ENCODE measurements around the gene L3MBTL1.
A peak's percentile ranks its signal among the peaks of the same experiment; 100 is the strongest.

Gene L3MBTL1

DNA sequence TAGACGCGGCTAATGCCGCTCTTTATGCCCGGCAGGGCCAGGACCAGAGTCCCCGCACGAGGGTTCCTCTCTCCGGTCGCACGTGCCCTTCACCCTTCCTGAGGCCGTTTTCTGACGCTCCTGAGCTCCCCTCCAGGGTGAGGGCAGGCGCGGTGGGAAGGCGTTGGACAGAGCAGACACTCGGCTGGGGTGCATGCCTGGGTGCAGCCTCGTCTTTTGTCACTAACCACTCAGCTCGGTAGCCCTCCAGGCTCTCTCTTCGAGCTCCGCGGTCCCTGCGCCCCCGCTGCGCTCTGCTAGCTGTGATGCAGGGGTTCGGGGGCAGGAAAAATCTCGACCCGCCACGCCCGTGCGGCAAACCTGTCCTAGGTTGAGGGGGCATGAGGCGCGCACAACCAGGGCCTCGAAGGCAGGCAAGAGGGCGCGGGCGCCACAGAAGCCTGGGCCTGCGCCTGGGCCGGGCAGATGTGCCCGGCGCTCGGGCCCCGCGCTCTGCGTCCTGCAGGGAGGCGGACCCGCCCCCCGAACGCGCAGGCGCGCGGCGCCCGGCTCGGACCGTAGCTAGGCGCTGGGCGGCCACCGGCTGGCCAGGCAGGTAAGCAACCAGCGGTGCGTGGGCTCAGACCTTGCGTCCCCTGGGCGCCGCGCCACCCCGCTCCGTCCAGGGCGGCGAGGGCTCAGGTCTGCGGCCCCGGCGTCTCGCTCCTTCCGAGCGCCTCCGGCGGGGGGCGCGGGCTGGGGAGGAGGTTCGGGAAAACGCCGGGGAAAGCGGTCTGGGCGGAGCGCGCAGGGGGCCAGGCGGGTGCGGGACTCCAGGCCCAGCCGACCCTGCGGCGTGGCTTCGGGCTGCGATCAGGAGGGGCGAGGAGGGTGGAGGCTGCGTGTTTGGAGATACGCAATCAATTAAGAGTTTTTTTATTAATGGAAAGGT lies at the start of gene L3MBTL1:
Gene L3MBTL1 (plus strand): TSS at position 548 of the 931 bp plus-strand sequence. CDS start 5,807 bp downstream, outside the sequence.
- TF ChIP-seq, protein P1, sequence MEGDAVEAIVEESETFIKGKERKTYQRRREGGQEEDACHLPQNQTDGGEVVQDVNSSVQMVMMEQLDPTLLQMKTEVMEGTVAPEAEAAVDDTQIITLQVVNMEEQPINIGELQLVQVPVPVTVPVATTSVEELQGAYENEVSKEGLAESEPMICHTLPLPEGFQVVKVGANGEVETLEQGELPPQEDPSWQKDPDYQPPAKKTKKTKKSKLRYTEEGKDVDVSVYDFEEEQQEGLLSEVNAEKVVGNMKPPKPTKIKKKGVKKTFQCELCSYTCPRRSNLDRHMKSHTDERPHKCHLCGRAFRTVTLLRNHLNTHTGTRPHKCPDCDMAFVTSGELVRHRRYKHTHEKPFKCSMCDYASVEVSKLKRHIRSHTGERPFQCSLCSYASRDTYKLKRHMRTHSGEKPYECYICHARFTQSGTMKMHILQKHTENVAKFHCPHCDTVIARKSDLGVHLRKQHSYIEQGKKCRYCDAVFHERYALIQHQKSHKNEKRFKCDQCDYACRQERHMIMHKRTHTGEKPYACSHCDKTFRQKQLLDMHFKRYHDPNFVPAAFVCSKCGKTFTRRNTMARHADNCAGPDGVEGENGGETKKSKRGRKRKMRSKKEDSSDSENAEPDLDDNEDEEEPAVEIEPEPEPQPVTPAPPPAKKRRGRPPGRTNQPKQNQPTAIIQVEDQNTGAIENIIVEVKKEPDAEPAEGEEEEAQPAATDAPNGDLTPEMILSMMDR (IDR thresholded peaks at IDR 0.05; ENCODE audit: low read depth, low read length, missing control alignments), result no peak
- DNase-seq (ENCODE audit: extremely low read depth, low read depth), result no peak
- H3K4me3 ChIP-seq (replicated peaks; ENCODE audit: low read depth, low read length), result peak within 1 kb of the TSS; percentile 55

DNA sequence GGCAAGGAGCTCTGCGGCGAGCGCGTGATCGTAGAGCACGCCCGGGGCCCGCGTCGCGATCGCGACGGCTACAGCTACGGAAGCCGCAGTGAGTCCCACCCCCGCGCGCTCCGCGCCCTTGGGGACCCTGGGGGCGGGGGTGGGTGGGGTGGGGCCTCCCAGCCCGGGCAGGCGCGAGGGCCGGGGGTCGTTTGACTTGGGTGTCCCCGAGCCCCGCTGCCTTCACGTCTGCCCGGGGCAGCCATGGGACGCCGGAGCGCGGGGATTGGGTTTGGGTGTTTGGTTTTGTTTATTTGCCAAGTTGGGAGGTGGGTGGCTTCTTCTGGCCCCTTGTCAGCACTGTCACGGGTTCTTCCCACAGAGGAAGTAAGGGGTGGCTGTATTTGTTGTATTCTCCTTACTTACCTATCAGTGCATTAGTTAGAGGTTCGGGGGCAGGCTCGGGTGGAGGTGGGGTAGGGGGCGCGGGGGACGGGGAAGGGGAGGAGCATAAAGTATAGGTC lies 49.0 kb upstream of the L3MBTL1 start:
- H3K4me3 ChIP-seq (replicated peaks; ENCODE audit: low read depth, low read length), result peak overlapping the region; percentile 81
- DNase-seq (ENCODE audit: extremely low read depth, low read depth), result no peak
- TF ChIP-seq, protein P1 (IDR thresholded peaks at IDR 0.05; ENCODE audit: low read depth, low read length, missing control alignments), result no peak

DNA sequence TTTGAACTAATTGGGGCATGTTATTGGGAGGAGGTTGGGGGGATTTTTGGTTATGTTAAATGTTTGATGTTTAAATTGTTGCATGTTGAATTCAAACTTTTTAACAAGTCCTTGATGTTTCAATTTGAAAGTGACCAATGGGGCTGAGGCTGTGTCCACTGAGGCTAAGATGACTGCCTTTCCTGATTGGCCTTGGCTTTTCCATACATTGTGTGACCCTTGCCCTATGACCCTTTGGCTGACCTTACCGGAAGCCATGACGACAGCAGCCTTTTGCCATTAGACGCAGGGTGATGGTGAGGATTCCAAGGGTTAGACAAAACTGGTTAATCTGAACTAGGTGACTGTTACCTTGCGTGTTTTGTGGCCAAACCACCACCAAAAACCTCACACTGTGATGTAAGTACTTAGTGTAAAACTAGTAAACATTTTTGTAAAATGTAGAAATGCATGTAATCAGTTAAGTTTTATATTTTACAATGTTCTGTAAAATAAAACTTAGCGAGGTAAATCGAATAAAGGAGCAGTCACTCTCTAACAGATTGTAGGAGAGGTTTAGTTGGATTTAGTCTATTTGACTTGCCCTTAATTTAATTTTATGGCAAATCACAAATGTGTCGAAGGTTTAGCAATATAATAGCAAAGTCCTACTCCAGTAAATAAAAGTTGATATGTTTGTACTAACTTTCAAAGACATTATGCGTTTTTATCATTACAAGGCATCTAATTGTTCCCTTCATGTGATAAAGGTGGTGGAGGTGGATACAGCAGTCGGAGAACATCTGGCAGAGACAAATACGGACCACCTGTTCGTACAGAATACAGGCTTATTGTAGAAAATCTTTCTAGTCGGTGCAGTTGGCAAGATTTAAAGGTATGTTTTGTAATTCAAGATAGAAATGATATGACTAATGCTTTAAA lies 48.2 kb upstream of the L3MBTL1 start:
- no peak for DNase-seq (ENCODE audit: extremely low read depth, low read depth)
- TF ChIP-seq, protein P1 (IDR thresholded peaks at IDR 0.05; ENCODE audit: low read depth, low read length, missing control alignments), result no peak
- peak overlapping the region; percentile 81 for H3K4me3 ChIP-seq (replicated peaks; ENCODE audit: low read depth, low read length)

DNA sequence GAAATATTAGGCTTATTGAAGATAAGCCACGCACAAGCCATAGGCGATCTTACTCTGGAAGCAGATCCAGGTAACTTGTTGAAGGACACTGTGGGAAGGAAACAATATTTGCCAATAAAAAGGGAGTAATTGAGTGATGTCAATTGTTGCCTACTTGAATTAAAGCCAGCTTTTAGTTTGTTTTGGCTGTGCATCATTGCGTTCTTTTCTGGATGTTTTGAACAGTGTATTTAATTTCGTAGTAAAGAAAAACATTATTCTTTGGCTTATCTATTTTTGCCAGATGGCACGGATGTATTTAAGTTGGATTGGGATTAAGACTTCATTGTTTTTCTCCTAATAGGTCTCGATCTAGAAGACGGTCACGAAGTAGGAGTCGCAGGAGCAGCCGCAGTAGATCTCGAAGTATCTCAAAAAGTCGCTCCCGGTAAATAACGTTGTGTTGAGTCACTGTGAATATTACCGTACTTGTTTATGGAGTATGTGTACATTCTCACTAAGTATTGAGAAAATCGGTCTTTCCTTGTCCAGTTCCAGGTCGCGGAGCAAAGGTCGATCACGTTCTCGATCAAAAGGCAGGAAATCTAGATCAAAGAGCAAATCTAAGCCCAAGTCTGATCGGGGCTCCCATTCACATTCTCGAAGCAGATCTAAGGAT lies 47.2 kb upstream of the L3MBTL1 start:
- TF ChIP-seq, protein P1 (IDR thresholded peaks at IDR 0.05; ENCODE audit: low read depth, low read length, missing control alignments), result no peak
- no peak for DNase-seq (ENCODE audit: extremely low read depth, low read depth)
- 0 out of 2 replicates have a peak overlapping the region, but pooled peaks have one; percentile 3 for H3K4me3 ChIP-seq (replicated peaks; ENCODE audit: low read depth, low read length)

DNA sequence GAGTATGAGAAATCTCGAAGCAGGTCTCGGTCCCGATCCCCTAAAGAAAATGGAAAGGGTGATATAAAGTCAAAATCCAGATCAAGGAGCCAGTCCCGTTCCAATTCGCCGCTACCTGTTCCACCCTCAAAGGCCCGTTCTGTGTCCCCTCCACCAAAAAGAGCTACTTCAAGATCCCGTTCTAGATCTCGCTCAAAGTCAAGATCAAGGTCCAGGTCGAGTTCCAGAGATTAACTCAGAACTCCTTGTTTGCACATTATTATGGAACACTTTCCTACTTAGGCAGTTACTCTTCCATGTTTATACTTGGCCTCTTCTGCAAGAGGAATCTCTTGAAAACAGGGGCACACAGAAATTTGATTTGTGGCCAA lies 46.7 kb upstream of the L3MBTL1 start:
- DNase-seq (ENCODE audit: extremely low read depth, low read depth), result no peak
- TF ChIP-seq, protein P1 (IDR thresholded peaks at IDR 0.05; ENCODE audit: low read depth, low read length, missing control alignments), result no peak
- H3K4me3 ChIP-seq (replicated peaks; ENCODE audit: low read depth, low read length), result 0 out of 2 replicates have a peak overlapping the region, but pooled peaks have one; percentile 3

Measured in HFF-Myc (cell line).